Endothelial cell of umbilical vein (primary cell): ENCODE data around the gene EGLN1.

Experiments
- EZH2 ChIP-seq: IDR thresholded peaks from 2 replicates; pipeline ENCODE4 v1.6.1; 2012; ENCODE audit warnings: borderline replicate concordance, low read depth, mild to moderate bottlenecking, moderate library complexity, low read length, inconsistent platforms; ENCODE audit not compliant: severe bottlenecking
- FOS ChIP-seq: IDR thresholded peaks from 2 replicates; pipeline ENCODE4 v1.6.1; 2011; ENCODE audit warnings: mild to moderate bottlenecking, low read length, moderate library complexity, borderline replicate concordance; ENCODE audit not compliant: insufficient read depth
- GATA2 ChIP-seq: IDR thresholded peaks from 2 replicates; pipeline ENCODE4 v1.7.0; 2011; ENCODE audit warnings: low read depth, mild to moderate bottlenecking, moderate library complexity, mixed read lengths, low read length; ENCODE audit not compliant: insufficient read length, insufficient read depth
- JUN ChIP-seq: IDR thresholded peaks from 2 replicates; pipeline ENCODE4 v1.6.1; 2011; ENCODE audit warnings: borderline replicate concordance, low read depth; ENCODE audit not compliant: insufficient read length, insufficient read depth
- MYC ChIP-seq: IDR thresholded peaks from one replicate; pipeline ENCODE4 v1.6.1; 2011; ENCODE audit warnings: mild to moderate bottlenecking, low read depth, low read length
- POLR2A ChIP-seq: IDR thresholded peaks from 2 replicates; pipeline ENCODE4 v1.6.1; 2012; ENCODE audit warnings: low read depth, mild to moderate bottlenecking, control low read depth, low read length
- POLR2AphosphoS5 ChIP-seq: IDR thresholded peaks from 2 replicates; pipeline ENCODE4 v1.6.1; 2012; ENCODE audit warnings: low read depth, mild to moderate bottlenecking, control low read depth, low read length, moderate library complexity; ENCODE audit not compliant: insufficient read depth
- TF ChIP-seq, protein P1 (sequence below), 2 donors: IDR thresholded peaks; 1 replicate in 1 of 2; 2 replicates in 1 of 2; pipeline ENCODE4 v1.5.1; 2011; ENCODE audit warnings: low read length in 2 of 2, mild to moderate bottlenecking in 2 of 2, moderate library complexity in 2 of 2, control low read depth in 1 of 2, inconsistent platforms in 1 of 2, low read depth in 1 of 2; ENCODE audit not compliant: insufficient read depth in 1 of 2; ENCODE audit errors: extremely low read depth in 1 of 2
- TF ChIP-seq, protein P2 (sequence below): IDR thresholded peaks from 2 replicates; pipeline ENCODE4 v1.6.1; 2011; ENCODE audit not compliant: insufficient read depth, insufficient read length

DNA sequence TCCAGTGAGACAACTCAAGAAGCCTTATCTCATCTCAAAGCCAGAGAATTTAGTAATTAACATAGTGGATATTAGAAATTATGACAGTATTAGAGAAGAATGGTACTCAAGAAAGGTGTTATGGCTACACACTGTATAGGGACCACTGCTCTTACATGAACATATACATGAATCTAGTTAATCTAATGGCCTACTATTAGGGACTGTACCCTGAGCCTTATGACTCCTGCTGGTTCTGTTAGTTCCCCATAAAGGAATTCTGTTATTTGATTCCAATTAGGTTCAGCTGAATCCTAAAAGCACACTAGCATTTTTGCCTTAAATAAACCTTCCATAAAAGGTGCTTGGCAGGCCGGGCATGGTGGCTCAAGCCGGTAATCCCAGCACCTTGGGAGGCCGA is 39.7 kb downstream of the EGLN1 start:
- TF ChIP-seq EZH2 (no peak), POLR2A (no peak), POLR2AphosphoS5 (no peak), FOS (no peak), JUN (no peak), MYC (no peak), GATA2 (no peak)
- TF ChIP-seq, protein P1, sequence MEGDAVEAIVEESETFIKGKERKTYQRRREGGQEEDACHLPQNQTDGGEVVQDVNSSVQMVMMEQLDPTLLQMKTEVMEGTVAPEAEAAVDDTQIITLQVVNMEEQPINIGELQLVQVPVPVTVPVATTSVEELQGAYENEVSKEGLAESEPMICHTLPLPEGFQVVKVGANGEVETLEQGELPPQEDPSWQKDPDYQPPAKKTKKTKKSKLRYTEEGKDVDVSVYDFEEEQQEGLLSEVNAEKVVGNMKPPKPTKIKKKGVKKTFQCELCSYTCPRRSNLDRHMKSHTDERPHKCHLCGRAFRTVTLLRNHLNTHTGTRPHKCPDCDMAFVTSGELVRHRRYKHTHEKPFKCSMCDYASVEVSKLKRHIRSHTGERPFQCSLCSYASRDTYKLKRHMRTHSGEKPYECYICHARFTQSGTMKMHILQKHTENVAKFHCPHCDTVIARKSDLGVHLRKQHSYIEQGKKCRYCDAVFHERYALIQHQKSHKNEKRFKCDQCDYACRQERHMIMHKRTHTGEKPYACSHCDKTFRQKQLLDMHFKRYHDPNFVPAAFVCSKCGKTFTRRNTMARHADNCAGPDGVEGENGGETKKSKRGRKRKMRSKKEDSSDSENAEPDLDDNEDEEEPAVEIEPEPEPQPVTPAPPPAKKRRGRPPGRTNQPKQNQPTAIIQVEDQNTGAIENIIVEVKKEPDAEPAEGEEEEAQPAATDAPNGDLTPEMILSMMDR (IDR thresholded peaks at IDR 0.05; ENCODE audit: extremely low read depth in 1 of 2, insufficient read depth in 1 of 2, low read depth in 1 of 2, low read length in 2 of 2) = no peak
- TF ChIP-seq, protein P2, sequence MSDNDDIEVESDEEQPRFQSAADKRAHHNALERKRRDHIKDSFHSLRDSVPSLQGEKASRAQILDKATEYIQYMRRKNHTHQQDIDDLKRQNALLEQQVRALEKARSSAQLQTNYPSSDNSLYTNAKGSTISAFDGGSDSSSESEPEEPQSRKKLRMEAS = no peak
